Endothelial cell of umbilical vein (primary cell): ENCODE data around the gene KCTD16.

Source experiments
- CTCF ChIP-seq, 2 donors: IDR thresholded peaks; 1 replicate in 1 of 2; 2 replicates in 1 of 2; pipeline ENCODE4 v1.5.1; 2011; ENCODE audit warnings: low read length in 2 of 2, mild to moderate bottlenecking in 2 of 2, moderate library complexity in 2 of 2, control low read depth in 1 of 2, inconsistent platforms in 1 of 2, low read depth in 1 of 2; ENCODE audit not compliant: insufficient read depth in 1 of 2; ENCODE audit errors: extremely low read depth in 1 of 2
- EZH2 ChIP-seq: IDR thresholded peaks from 2 replicates; pipeline ENCODE4 v1.6.1; 2012; ENCODE audit warnings: borderline replicate concordance, low read depth, mild to moderate bottlenecking, moderate library complexity, low read length, inconsistent platforms; ENCODE audit not compliant: severe bottlenecking
- POLR2A ChIP-seq: IDR thresholded peaks from 2 replicates; pipeline ENCODE4 v1.6.1; 2012; ENCODE audit warnings: low read depth, mild to moderate bottlenecking, control low read depth, low read length
- POLR2AphosphoS5 ChIP-seq: IDR thresholded peaks from 2 replicates; pipeline ENCODE4 v1.6.1; 2012; ENCODE audit warnings: low read depth, mild to moderate bottlenecking, control low read depth, low read length, moderate library complexity; ENCODE audit not compliant: insufficient read depth

GRCh38 chr5:144374637-144375036 is 204.0 kb downstream of the KCTD16 start:
- TF ChIP-seq EZH2, result no peak
- no peak for TF ChIP-seq CTCF (IDR thresholded peaks at IDR 0.05; ENCODE audit: extremely low read depth in 1 of 2, insufficient read depth in 1 of 2, low read depth in 1 of 2, low read length in 2 of 2)
- no peak for TF ChIP-seq POLR2A
- no peak for TF ChIP-seq POLR2AphosphoS5
